HepG2 (cell line): ENCODE data around the gene PIH1D2. TPM values are rescaled to one million over a fixed set of nuclear protein-coding genes. Genes with fewer than 3 reads are reported as not detected.

ENCODE experiments used
- ATAC-seq: fragments of 200-7000 bp; cut with Tn5 transposase; 3 replicates; pipeline ENCODE4 v1.9.1; 2020; ENCODE audit warnings: mild to moderate bottlenecking, moderate library complexity
- BruUV-seq: library from RNA; stranded (reverse); fragments of 400-500 nt; replicated peaks from 2 replicates; lab custom pipeline; 2021; lab: Mats Ljungman, UMichigan
- CTCF ChIA-PET: fragments of 300-600 bp; formaldehyde crosslinking; extraction: SDS; loops from one replicate; lab custom pipeline; 2021; ENCODE audit warnings: low total read pairs, inconsistent platforms, low intra/inter-chr PET ratio; lab: Yijun Ruan, JAX
- POLR2A ChIA-PET: fragments of 350-600 bp; sonication (Branson Sonifier 250); formaldehyde crosslinking; loops from one replicate; lab custom pipeline; 2020; ENCODE audit warnings: antibody characterized with exemption, inconsistent platforms; lab: Yijun Ruan, JAX
- DNase-seq: peaks from one replicate; pipeline ENCODE4 v3.0.0-alpha.2; 2015; ENCODE audit warnings: low spot score
- FAIRE-seq: peaks from 3 replicates; lab custom pipeline; 2011; peaks lifted over from hg19 to GRCh38; lab: Jason Lieb, UNC
- H2AFZ ChIP-seq: one replicate; pipeline ENCODE4 v1.6.1; 2011; ENCODE audit warnings: low read length, inconsistent platforms
- H3K27ac ChIP-seq: fragments of 300-600 bp; 3 replicates; pipeline ENCODE4 v1.8.0; 2011; ENCODE audit warnings: mixed run types, mild to moderate bottlenecking, mixed read lengths, low read length, inconsistent platforms; ENCODE audit not compliant: insufficient read depth; ENCODE audit errors: extremely low read length
- H3K27me3 ChIP-seq, 2 experiments: fragments of 200-600 bp in 1 of 2; 2 replicates in 1 of 2; 3 replicates in 1 of 2; pipeline versions ENCODE4 v1.6.0 to v1.8.0; 2011; ENCODE audit warnings: low read length in 2 of 2, mild to moderate bottlenecking in 2 of 2, moderate library complexity in 2 of 2, inconsistent platforms in 1 of 2; ENCODE audit not compliant: insufficient read depth in 2 of 2, control insufficient read depth in 1 of 2
- H3K36me3 ChIP-seq, 2 experiments: fragments of 200-600 bp in 1 of 2; replicated peaks in 1 of 2; 2 replicates in 1 of 2; 3 replicates in 1 of 2; pipeline versions ENCODE4 v1.5.1 to v1.8.0; 2011; ENCODE audit warnings: low read length in 2 of 2, inconsistent platforms in 1 of 2; ENCODE audit not compliant: insufficient read depth in 2 of 2, control insufficient read depth in 1 of 2
- H3K4me1 ChIP-seq: 2 replicates; pipeline ENCODE4 v1.5.1; 2012; ENCODE audit warnings: low read length, inconsistent platforms; ENCODE audit not compliant: insufficient read depth
- H3K4me2 ChIP-seq: 2 replicates; pipeline ENCODE4 v1.6.0; 2011; ENCODE audit warnings: low read depth, low read length, inconsistent platforms
- H3K4me3 ChIP-seq, 3 experiments: fragments of 200-600 bp in 1 of 3; sonication (generic), shearing (Covaris generic) in 1 of 3; replicated peaks in 1 of 3; 2 replicates each; pipeline ENCODE4 v1.5.1; 2011 to 2016; ENCODE audit warnings: low read length in 3 of 3, inconsistent platforms in 2 of 3, low read depth in 2 of 3, mild to moderate bottlenecking in 2 of 3, control low read depth in 1 of 3, mixed read lengths in 1 of 3; ENCODE audit not compliant: insufficient read depth in 1 of 3
- H3K79me2 ChIP-seq: one replicate; pipeline ENCODE4 v1.6.1; 2011; ENCODE audit warnings: low read length, inconsistent platforms; ENCODE audit not compliant: insufficient read depth
- H3K9ac ChIP-seq: 2 replicates; pipeline ENCODE4 v1.6.0; 2011; ENCODE audit warnings: mild to moderate bottlenecking, low read depth, low read length, inconsistent platforms; ENCODE audit not compliant: insufficient read depth
- H3K9me3 ChIP-seq: 2 replicates; pipeline ENCODE4 v1.5.1; 2012; ENCODE audit warnings: mild to moderate bottlenecking, low read length
- H4K20me1 ChIP-seq: 2 replicates; pipeline ENCODE4 v1.6.0; 2011; ENCODE audit warnings: inconsistent platforms, mild to moderate bottlenecking, low read length, moderate library complexity; ENCODE audit not compliant: insufficient read depth
- ADNP ChIP-seq: sonication (generic); formaldehyde crosslinking; IDR thresholded peaks from 2 replicates; pipeline ENCODE4 v1.4.0; 2020; ENCODE audit warnings: missing genetic modification reagents
- ARNTL ChIP-seq: sonication (generic); formaldehyde crosslinking; IDR thresholded peaks from 2 replicates; pipeline ENCODE4 v1.4.0; 2020; ENCODE audit warnings: mild to moderate bottlenecking, missing genetic modification reagents
- DMAP1 ChIP-seq: IDR thresholded peaks from 2 replicates; pipeline ENCODE4 v1.6.1; 2016
- GATA4 ChIP-seq: sonication (generic); IDR thresholded peaks from 2 replicates; pipeline ENCODE4 v1.6.1; 2016; ENCODE audit warnings: antibody characterized with exemption, low read depth, borderline replicate concordance
- HOMEZ ChIP-seq: IDR thresholded peaks from 2 replicates; pipeline ENCODE4 v1.6.1; 2016; ENCODE audit warnings: low read depth
- ISL2 ChIP-seq: sonication (generic); formaldehyde crosslinking; IDR thresholded peaks from 2 replicates; pipeline ENCODE4 v1.5.0; 2020; ENCODE audit warnings: missing genetic modification reagents
- TP53 ChIP-seq: sonication (generic); formaldehyde crosslinking; conservative IDR thresholded peaks from 2 replicates; pipeline ENCODE4 v1.4.0; 2020; ENCODE audit warnings: missing genetic modification reagents
- ZMYM3 ChIP-seq: sonication (generic); formaldehyde crosslinking; IDR thresholded peaks from 2 replicates; pipeline ENCODE4 v1.5.1; 2020; ENCODE audit warnings: mild to moderate bottlenecking, missing genetic modification reagents
- ZNF230 ChIP-seq: sonication (generic); formaldehyde crosslinking; IDR thresholded peaks from 2 replicates; pipeline ENCODE4 v1.4.0; 2020; ENCODE audit warnings: mild to moderate bottlenecking, missing genetic modification reagents
- ZNF296 ChIP-seq: sonication (generic); formaldehyde crosslinking; conservative IDR thresholded peaks from 2 replicates; pipeline ENCODE4 v1.5.0; 2020; ENCODE audit warnings: mild to moderate bottlenecking, missing genetic modification reagents
- ZNF317 ChIP-seq: sonication (generic); formaldehyde crosslinking; IDR thresholded peaks from 2 replicates; pipeline ENCODE4 v1.5.0; 2020; ENCODE audit warnings: mild to moderate bottlenecking, missing genetic modification reagents
- ZNF768 ChIP-seq: sonication (generic); formaldehyde crosslinking; IDR thresholded peaks from 2 replicates; pipeline ENCODE4 v1.4.0; 2020; ENCODE audit warnings: missing genetic modification reagents
- ZNF781 ChIP-seq: sonication (generic); formaldehyde crosslinking; IDR thresholded peaks from 2 replicates; pipeline ENCODE4 v1.5.1; 2020; ENCODE audit warnings: borderline replicate concordance, mild to moderate bottlenecking, missing genetic modification reagents; ENCODE audit errors: not compliant biosample characterization
- WGBS: methylation state at CpG from one replicate; pipeline ENCODE4 v1.1.6; 2017; ENCODE audit warnings: low lambda C conversion rate; 5-methylcytosine and 5-hydroxymethylcytosine counted together
- in situ Hi-C: cut with HindIII; loops from 2 replicates; pipeline ENCODE4 v1.10.0; 2017; ENCODE audit warnings: low pct_unique_long_range_greater_than_20kb; ENCODE audit not compliant: extremely low pct_ligation_motif_present
- intact Hi-C: fragments of 100-400 bp; cut with micrococcal nuclease; formaldehyde crosslinking; loops from one replicate; pipeline ENCODE4 v1.10.0; 2022; ENCODE audit not compliant: unreplicated experiment
- polyA plus RNA-seq, 8 experiments: library from polyadenylated mRNA; depleted of rRNA in 3 of 8; stranded (reverse) in 7 of 8; unstranded in 1 of 8; fragments of >200 nt; fragmentation: Illumina TruSeq in 4 of 8; extraction: Trizol in 4 of 8; gene quantifications; 2 replicates each; pipeline versions ENCODE4 v1.2.1 to v1.2.3, GENCODE V29; 2011 to 2016; ENCODE audit warnings: low read depth in 4 of 8, missing spikeins in 1 of 8, mixed read lengths in 1 of 8; ENCODE audit not compliant: insufficient read depth in 1 of 8
- total RNA-seq, 5 experiments: library from RNA; depleted of rRNA; stranded (reverse); fragments of >200 nt; fragmentation: Illumina TruSeq; extraction: Trizol; gene quantifications; 2 replicates each; pipeline ENCODE4 v1.2.3, GENCODE V29; 2016; ENCODE audit warnings: low read depth in 1 of 5
- TF ChIP-seq, protein P1 (sequence below): sonication (generic); formaldehyde crosslinking; IDR thresholded peaks from 2 replicates; pipeline ENCODE4 v1.4.0; 2020; ENCODE audit warnings: missing genetic modification reagents, borderline replicate concordance
- TF ChIP-seq, protein P2 (sequence below): sonication (generic); formaldehyde crosslinking; IDR thresholded peaks from 2 replicates; pipeline ENCODE4 v1.9.0; 2021; ENCODE audit warnings: missing genetic modification reagents, mild to moderate bottlenecking, borderline replicate concordance

Gene PIH1D2
- total and polyA plus RNA-seq, 2 of the 13 experiments (the other 11 are each of a cell fraction or from before 2014, with no cell fraction given) = 0.49 to 2.7 TPM

DNA sequence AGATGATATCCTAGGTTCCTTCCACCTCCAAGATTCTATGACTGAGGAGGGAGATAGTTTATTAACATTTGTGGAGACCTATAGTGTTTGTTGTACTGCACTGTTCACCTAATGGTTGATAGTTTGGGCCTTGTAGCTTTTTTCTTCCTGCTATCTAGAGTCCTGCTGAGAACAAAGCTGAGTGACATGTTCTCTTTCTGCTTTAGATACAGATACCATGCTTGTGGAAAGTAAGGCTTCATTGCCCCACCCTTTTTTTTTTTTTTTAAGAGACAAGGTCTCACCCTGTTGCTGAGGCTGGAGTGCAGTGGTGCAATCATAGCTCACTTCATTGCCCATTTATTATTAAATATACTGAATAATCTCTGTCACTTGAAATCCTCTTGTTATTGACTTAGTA lies 36.3 kb downstream of the PIH1D2 start:
- peaks cover 8 to 58% of the 10 kb centered on the region in 2 experiments; a peak in 4 of 5 replicates for H3K36me3 ChIP-seq

GRCh38 chr11:112033902-112034301 lies 39.9 kb downstream of the PIH1D2 start:
- 97% methylated on average over 3 of the region's 3 CpGs for WGBS
- intact Hi-C loops = no loop called here
- in situ Hi-C loops = no loop called here
- FAIRE-seq = no peak
- no peak for ATAC-seq
- Histone ChIP-seq H3K79me2 (peaks cover 6% of the 10 kb centered on the region), H2AFZ (no peak overlapping the region), H3K4me2 (no peak overlapping the region), H3K27me3 (no peaks in the 10 kb centered on the region), H3K4me1 (no peaks in the 10 kb centered on the region), H3K4me3 (no peak overlapping the region), H3K27ac (no peak overlapping the region), H3K36me3 (peaks cover 11 to 59% of the 10 kb centered on the region in 2 experiments), H3K9ac (no peak overlapping the region), H3K9me3 (no peaks in the 10 kb centered on the region), H4K20me1 (no peaks in the 10 kb centered on the region)
- POLR2A ChIA-PET = no interaction called here
- CTCF ChIA-PET = no interaction called here
- no TSS peak for BruUV-seq
- no peak for DNase-seq
- TF ChIP-seq, protein P1, sequence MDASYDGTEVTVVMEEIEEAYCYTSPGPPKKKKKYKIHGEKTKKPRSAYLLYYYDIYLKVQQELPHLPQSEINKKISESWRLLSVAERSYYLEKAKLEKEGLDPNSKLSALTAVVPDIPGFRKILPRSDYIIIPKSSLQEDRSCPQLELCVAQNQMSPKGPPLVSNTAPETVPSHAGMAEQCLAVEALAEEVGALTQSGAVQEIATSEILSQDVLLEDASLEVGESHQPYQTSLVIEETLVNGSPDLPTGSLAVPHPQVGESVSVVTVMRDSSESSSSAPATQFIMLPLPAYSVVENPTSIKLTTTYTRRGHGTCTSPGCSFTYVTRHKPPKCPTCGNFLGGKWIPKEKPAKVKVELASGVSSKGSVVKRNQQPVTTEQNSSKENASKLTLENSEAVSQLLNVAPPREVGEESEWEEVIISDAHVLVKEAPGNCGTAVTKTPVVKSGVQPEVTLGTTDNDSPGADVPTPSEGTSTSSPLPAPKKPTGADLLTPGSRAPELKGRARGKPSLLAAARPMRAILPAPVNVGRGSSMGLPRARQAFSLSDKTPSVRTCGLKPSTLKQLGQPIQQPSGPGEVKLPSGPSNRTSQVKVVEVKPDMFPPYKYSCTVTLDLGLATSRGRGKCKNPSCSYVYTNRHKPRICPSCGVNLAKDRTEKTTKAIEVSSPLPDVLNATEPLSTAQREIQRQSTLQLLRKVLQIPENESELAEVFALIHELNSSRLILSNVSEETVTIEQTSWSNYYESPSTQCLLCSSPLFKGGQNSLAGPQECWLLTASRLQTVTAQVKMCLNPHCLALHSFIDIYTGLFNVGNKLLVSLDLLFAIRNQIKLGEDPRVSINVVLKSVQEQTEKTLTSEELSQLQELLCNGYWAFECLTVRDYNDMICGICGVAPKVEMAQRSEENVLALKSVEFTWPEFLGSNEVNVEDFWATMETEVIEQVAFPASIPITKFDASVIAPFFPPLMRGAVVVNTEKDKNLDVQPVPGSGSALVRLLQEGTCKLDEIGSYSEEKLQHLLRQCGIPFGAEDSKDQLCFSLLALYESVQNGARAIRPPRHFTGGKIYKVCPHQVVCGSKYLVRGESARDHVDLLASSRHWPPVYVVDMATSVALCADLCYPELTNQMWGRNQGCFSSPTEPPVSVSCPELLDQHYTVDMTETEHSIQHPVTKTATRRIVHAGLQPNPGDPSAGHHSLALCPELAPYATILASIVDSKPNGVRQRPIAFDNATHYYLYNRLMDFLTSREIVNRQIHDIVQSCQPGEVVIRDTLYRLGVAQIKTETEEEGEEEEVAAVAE (CRISPR knock-in tag) = no peak
- no peak for TF ChIP-seq GATA4
- no peak for TF ChIP-seq ZMYM3 (CRISPR knock-in tag)
- no peak for TF ChIP-seq ADNP
- TF ChIP-seq ZNF317 = no peak
- no peak for TF ChIP-seq ARNTL (CRISPR knock-in tag)
- TF ChIP-seq, protein P2, sequence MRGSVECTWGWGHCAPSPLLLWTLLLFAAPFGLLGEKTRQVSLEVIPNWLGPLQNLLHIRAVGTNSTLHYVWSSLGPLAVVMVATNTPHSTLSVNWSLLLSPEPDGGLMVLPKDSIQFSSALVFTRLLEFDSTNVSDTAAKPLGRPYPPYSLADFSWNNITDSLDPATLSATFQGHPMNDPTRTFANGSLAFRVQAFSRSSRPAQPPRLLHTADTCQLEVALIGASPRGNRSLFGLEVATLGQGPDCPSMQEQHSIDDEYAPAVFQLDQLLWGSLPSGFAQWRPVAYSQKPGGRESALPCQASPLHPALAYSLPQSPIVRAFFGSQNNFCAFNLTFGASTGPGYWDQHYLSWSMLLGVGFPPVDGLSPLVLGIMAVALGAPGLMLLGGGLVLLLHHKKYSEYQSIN (CRISPR knock-in tag) = no peak

More for the DNA sequence above, 36.3 kb downstream of the PIH1D2 start:
- Histone ChIP-seq H3K4me2 (no peak overlapping the region), H4K20me1 (no peaks in the 10 kb centered on the region), H3K4me3 (no peak overlapping the region), H3K4me1 (no peaks in the 10 kb centered on the region), H3K27ac (no peak overlapping the region), H3K9me3 (no peaks in the 10 kb centered on the region), H3K9ac (no peak overlapping the region), H3K79me2 (no peaks in the 10 kb centered on the region), H2AFZ (no peak overlapping the region), H3K27me3 (no peaks in the 10 kb centered on the region)
- FAIRE-seq = no peak
- BruUV-seq = no TSS peak
- TF ChIP-seq HOMEZ (CRISPR knock-in tag) = no peak
- no peak for TF ChIP-seq DMAP1 (CRISPR knock-in tag)
- TF ChIP-seq TP53 (CRISPR knock-in tag) = no peak
- TF ChIP-seq ISL2 (CRISPR knock-in tag) = no peak
- TF ChIP-seq ZNF781 (CRISPR knock-in tag) = no peak
- no peak for TF ChIP-seq ZNF230 (CRISPR knock-in tag)
- TF ChIP-seq ZNF768 = no peak
- TF ChIP-seq ZNF296 = no peak
- ATAC-seq = no peak
- in situ Hi-C loops = no loop called here
- intact Hi-C loops = no loop called here
- POLR2A ChIA-PET = interaction anchor here (2.2 kb wide), 1 partner anchor 32 kb away, joined by 6 read pairs; no protein-coding TSS in a partner anchor
- CTCF ChIA-PET = no interaction called here
- DNase-seq = no peak
